HEK293T (cell line): Measurements from ENCODE around the gene ETV6.

Experiments used
- CTCF ChIA-PET: fragments of 350-600 bp; formaldehyde crosslinking; extraction: SDS; loops from one replicate; lab custom pipeline; 2021; ENCODE audit warnings: antibody characterized with exemption, inconsistent platforms; lab: Yijun Ruan, JAX
- POLR2A ChIA-PET: fragments of 350-600 bp; formaldehyde crosslinking; extraction: SDS; loops from one replicate; lab custom pipeline; 2020; ENCODE audit warnings: antibody characterized with exemption, inconsistent platforms; lab: Yijun Ruan, JAX
- DNase-seq: peaks from one replicate; pipeline ENCODE4 v3.0.0; 2012; ENCODE audit warnings: mixed read lengths; ENCODE audit errors: extremely low spot score
- ARNT ChIP-seq: fragments of 450-650 bp; IDR thresholded peaks from 2 replicates; pipeline ENCODE4 v1.6.1; 2017; ENCODE audit warnings: mild to moderate bottlenecking
- BHLHE40 ChIP-seq: fragments of 450-650 bp; IDR thresholded peaks from 2 replicates; pipeline ENCODE4 v1.6.1; 2016; ENCODE audit warnings: mild to moderate bottlenecking, moderate library complexity, borderline replicate concordance
- CTBP1 ChIP-seq: fragments of 450-650 bp; IDR thresholded peaks from 2 replicates; pipeline ENCODE4 v1.6.1; 2016; ENCODE audit warnings: borderline replicate concordance
- ELF4 ChIP-seq: fragments of 450-650 bp; IDR thresholded peaks from 2 replicates; pipeline ENCODE4 v1.6.1; 2017; ENCODE audit warnings: antibody characterized with exemption
- FOXA1 ChIP-seq: fragments of 450-650 bp; IDR thresholded peaks from 2 replicates; pipeline ENCODE4 v1.6.1; 2016; ENCODE audit warnings: mild to moderate bottlenecking
- FOXK2 ChIP-seq: fragments of 450-650 bp; IDR thresholded peaks from 2 replicates; pipeline ENCODE4 v1.6.1; 2016; ENCODE audit warnings: mild to moderate bottlenecking
- FOXM1 ChIP-seq: fragments of 450-650 bp; IDR thresholded peaks from 2 replicates; pipeline ENCODE4 v1.6.1; 2017; ENCODE audit warnings: mild to moderate bottlenecking, borderline replicate concordance
- HDGF ChIP-seq: fragments of 450-650 bp; IDR thresholded peaks from 2 replicates; pipeline ENCODE4 v1.6.1; 2017; ENCODE audit warnings: antibody characterized with exemption, borderline replicate concordance
- L3MBTL2 ChIP-seq: fragments of 450-650 bp; conservative IDR thresholded peaks from 2 replicates; pipeline ENCODE4 v1.6.1; 2016; ENCODE audit warnings: mild to moderate bottlenecking
- LEF1 ChIP-seq: fragments of 450-650 bp; IDR thresholded peaks from 2 replicates; pipeline ENCODE4 v1.6.1; 2017; ENCODE audit warnings: mild to moderate bottlenecking, borderline replicate concordance
- NFRKB ChIP-seq: fragments of 450-650 bp; IDR thresholded peaks from 2 replicates; pipeline ENCODE4 v1.6.1; 2016; ENCODE audit warnings: mild to moderate bottlenecking, moderate library complexity
- SP1 ChIP-seq: fragments of 450-650 bp; IDR thresholded peaks from 2 replicates; pipeline ENCODE4 v1.6.1; 2017
- SUZ12 ChIP-seq: fragments of 450-650 bp; IDR thresholded peaks from 2 replicates; pipeline ENCODE4 v1.6.1; 2016; ENCODE audit warnings: mild to moderate bottlenecking
- TARDBP ChIP-seq: fragments of 450-650 bp; IDR thresholded peaks from 2 replicates; pipeline ENCODE4 v1.6.1; 2016
- ZNF384 ChIP-seq: fragments of 450-650 bp; IDR thresholded peaks from 2 replicates; pipeline ENCODE4 v1.6.1; 2016
- TF ChIP-seq, protein P1 (sequence below): fragments of 450-650 bp; IDR thresholded peaks from 2 replicates; pipeline ENCODE4 v1.6.1; 2016

Gene ETV6

DNA sequence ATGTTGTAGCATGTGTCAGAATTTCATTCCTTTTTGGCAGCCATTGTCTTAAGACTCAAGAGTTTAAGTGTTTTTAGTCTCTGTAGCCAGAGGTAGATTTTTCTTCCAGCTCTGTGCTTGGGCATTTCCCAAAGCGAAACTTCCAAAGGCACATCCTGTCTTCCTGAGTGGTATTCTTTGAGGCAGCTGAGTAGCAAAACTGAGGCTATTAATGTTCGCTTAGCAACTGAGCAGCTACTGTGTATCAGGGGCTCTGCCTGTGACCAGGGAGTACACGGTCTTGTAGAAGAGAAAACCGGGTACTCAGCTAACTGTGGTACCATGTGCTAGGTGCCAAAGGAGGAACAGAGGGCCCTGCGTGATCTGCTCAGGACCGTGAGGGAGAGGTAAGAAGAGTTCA is 52.0 kb downstream of the ETV6 start:
- no peak for DNase-seq
- ChIA-PET CTCF (interaction anchor here (0.7 kb wide), 1 partner anchor 18 kb away, joined by 6 read pairs; no protein-coding TSS in a partner anchor), POLR2A (no interaction called here)
- TF ChIP-seq TARDBP (no peak), ZNF384 (no peak), L3MBTL2 (no peak), BHLHE40 (no peak), ARNT (no peak), LEF1 (no peak), FOXM1 (no peak), SP1 (no peak), ELF4 (no peak), FOXA1 (no peak), CTBP1 (no peak)

DNA sequence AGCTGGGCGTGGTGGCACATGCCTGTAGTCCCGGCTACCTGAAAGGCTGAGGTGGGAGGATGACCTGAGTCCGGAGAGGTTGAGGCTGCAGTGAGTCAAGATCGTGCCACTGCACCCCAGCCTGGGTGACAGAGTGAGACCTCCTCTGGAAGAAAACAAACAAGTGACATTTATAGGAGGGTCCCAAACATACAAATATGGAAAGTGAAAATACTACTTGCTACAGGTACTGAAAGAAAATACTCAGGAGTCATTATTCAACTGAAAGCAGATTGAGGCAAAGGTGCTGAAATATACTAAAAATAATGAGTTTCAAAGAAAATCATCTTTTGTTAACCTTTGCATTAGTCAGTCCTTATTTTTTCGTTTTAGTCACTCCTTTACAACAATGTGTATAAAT is 53.5 kb downstream of the ETV6 start:
- TF ChIP-seq FOXA1 (no peak), BHLHE40 (no peak), NFRKB (no peak), FOXK2 (no peak), L3MBTL2 (no peak), ELF4 (no peak), SP1 (no peak), CTBP1 (no peak), ARNT (no peak)
- POLR2A ChIA-PET, result no interaction called here
- CTCF ChIA-PET, result no interaction called here
- no peak for DNase-seq

DNA sequence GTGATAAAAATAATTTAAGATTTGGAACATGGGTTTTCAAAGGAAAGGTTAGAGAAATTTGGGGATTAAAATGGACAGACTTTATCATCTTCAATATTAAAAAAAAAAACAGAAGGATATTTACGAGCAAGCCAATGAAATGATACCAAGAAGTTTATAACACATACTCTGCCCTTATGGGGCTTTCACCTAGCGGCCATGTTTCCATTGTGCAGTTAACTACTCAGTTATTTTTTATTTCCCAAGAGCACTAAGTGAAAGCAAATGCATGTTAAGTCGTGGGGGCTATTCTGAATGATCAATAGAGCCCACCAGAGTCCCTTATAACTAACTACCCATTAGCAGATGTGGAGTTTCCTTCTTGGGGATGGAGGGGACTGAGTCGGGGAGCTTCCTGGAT is 53.9 kb downstream of the ETV6 start:
- TF ChIP-seq FOXK2 (no peak), L3MBTL2 (no peak), ARNT (no peak), FOXA1 (no peak), ZNF384 (no peak), BHLHE40 (no peak), FOXM1 (no peak), LEF1 (no peak), ELF4 (no peak), TARDBP (no peak), SP1 (no peak), NFRKB (no peak), CTBP1 (no peak), SUZ12 (no peak), HDGF (no peak)
- TF ChIP-seq, protein P1, sequence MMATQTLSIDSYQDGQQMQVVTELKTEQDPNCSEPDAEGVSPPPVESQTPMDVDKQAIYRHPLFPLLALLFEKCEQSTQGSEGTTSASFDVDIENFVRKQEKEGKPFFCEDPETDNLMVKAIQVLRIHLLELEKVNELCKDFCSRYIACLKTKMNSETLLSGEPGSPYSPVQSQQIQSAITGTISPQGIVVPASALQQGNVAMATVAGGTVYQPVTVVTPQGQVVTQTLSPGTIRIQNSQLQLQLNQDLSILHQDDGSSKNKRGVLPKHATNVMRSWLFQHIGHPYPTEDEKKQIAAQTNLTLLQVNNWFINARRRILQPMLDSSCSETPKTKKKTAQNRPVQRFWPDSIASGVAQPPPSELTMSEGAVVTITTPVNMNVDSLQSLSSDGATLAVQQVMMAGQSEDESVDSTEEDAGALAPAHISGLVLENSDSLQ, result no peak
- no peak for DNase-seq
- POLR2A ChIA-PET, result no interaction called here
- CTCF ChIA-PET, result no interaction called here

DNA sequence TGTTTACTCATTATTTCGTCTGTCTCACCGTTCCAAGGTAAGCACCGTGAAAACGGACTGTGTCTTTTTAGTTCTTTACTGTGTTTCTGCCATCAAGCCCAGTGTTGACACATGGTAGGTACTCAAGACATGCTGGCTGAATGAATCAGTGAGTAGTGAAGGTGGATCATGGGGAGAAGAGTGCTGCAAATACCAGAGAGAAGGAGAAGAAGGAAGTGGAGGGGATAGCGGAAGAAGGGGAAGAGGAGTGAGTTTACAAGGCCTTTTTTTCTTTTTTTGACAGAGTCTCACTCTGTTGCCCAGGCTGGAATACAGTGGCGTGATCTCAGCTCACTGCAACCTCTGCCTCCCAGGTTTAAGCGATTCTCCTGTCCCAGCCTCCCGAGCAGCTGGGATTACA is 54.6 kb downstream of the ETV6 start:
- no peak for DNase-seq
- ChIA-PET CTCF (no interaction called here), POLR2A (no interaction called here)
- TF ChIP-seq HDGF, result no peak
- no peak for TF ChIP-seq ZNF384
- no peak for TF ChIP-seq ELF4
- TF ChIP-seq SUZ12, result no peak
- TF ChIP-seq ARNT, result no peak
- TF ChIP-seq CTBP1, result no peak
- no peak for TF ChIP-seq SP1
- TF ChIP-seq TARDBP, result no peak
- TF ChIP-seq BHLHE40, result no peak
- TF ChIP-seq NFRKB, result no peak
- no peak for TF ChIP-seq FOXM1
- TF ChIP-seq FOXK2, result no peak
- TF ChIP-seq FOXA1, result no peak

DNA sequence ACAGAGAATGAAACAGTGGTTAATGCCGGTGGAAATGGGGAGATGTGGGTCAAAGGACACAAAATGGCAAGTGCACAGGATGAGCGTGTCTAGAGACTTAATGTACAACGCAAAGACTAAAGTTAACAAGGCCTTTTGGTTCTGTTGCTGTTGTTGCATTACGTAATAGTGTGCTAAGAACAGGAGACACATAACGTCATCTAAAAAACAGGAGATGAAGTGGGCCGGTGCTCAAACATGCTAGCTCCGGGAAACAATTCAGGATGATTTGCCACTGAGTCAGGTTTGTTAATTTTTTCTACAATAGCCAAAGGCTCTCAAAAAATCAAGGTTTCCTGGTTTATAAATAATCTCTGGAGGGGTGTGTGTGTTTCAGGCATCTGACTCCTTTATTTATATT is 55.5 kb downstream of the ETV6 start:
- ChIA-PET CTCF (no interaction called here), POLR2A (no interaction called here)
- TF ChIP-seq SP1 (no peak), ZNF384 (no peak), ARNT (no peak)
- no peak for DNase-seq

DNA sequence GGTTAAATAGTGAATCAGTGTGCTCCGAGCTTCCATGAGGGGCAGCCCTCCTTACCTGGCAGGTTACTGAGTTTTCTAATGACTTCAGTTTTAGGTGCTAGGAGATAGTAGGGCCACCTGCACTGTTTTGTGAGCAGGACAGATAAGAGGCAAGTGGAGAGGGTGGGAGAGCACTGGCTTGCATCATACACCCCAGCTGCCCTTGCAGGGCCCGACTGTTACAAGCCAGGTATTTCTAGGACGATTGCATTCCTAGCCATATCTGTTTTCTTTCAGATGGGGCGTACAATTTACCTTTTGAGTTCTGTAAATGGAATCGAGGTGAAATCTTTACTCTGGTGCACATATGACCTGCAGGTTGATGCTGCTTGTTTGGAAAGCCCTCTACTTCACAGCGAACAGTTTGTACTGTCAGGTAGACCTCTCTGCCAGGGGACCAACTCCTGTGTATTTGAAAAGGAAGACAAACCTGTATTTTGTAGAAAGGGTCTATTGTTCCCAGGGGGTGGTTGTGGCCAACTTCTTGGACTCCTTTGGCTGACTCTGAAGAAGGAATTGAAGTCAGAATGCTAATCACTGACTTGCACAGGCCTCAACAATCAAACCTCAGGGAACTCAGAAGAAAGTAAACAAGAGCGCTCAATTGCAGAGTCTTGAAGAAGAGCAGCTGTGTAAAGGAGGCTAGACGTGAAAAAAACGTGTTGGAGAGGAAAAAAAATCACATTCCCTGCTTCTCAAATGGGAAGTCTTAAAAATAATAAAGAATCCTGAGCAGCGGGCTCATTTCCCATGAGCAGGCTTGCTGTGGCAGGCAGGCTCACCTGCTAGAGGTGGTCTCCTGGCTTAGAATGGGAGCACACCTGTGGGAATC is 57.3 kb downstream of the ETV6 start:
- CTCF ChIA-PET, result no interaction called here
- no peak for DNase-seq
- TF ChIP-seq FOXK2, result no peak
- no peak for TF ChIP-seq L3MBTL2
- TF ChIP-seq NFRKB, result no peak
- POLR2A ChIA-PET, result no interaction called here

DNA sequence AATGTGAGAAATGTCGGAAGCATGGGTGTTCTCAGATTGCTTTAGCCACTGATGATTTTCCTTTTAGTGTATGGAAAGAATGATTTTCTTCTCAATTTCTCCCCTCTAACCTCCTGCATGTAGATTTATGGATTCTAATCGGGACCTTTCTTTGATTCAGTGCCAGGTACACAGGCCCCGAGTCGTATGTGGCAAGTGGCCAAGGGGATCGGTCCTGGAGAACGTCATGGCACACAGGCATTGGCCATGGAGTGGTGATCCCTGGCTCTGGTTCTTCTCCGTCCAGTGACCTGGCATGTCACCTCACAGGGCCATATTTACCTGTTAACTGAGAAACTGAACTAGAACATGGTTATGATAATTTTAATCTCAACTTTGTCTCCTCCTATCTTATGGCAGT is 58.1 kb downstream of the ETV6 start:
- TF ChIP-seq ARNT, result no peak
- ChIA-PET CTCF (no interaction called here), POLR2A (no interaction called here)
- DNase-seq, result no peak

DNA sequence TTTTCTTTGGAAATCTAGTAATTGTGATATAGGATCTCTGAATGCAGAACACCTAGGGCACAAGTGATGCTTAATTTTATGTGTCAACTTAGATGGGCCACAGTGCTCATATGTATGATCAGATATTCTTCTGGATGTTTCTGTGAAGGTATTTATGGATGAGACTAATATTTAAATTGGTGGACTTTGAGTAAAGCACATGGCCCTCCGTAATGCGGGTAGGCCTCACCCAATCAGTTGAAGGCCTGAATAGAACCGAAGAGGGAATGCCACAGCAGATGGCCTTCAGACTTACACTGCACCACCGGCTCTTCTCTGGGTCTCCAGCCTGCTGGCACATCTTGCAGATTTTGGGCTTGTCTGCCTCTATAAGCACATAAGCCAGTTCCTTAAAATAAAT is 60.0 kb downstream of the ETV6 start:
- POLR2A ChIA-PET, result interaction anchor here (0.6 kb wide), 1 partner anchor 203 kb away, joined by 3 read pairs; no protein-coding TSS in a partner anchor
- DNase-seq, result no peak
- CTCF ChIA-PET, result no interaction called here
- TF ChIP-seq TARDBP (no peak), ELF4 (no peak), ARNT (no peak), ZNF384 (no peak), NFRKB (no peak), L3MBTL2 (no peak), FOXK2 (no peak), LEF1 (no peak), SUZ12 (no peak), SP1 (no peak), HDGF (no peak), FOXA1 (no peak)
- TF ChIP-seq, protein P1, result no peak
